ENCODE measurements around the gene OR7G2. TPM values are rescaled to one million over a fixed set of nuclear protein-coding genes. Genes with fewer than 3 reads are reported as not detected.

OR7G2 gene
- total and polyA plus RNA-seq, 9 of the 15 experiments (the other 6 are each of a cell fraction or from before 2014, with no cell fraction given), result 0.20 TPM; not detected in 8

- TF ChIP-seq RREB1 (CRISPR knock-in tag; IDR thresholded peaks at IDR 0.05) (no peak), HOXB6 (CRISPR knock-in tag; IDR thresholded peaks at IDR 0.05; ENCODE audit: borderline replicate concordance) (no peak), ZNF140 (CRISPR knock-in tag; IDR thresholded peaks at IDR 0.05) (no peak), EP400 (IDR thresholded peaks at IDR 0.05) (peak; percentile 24; the same call in 1 of the 2 replicates), CREM (IDR thresholded peaks at IDR 0.05; ENCODE audit: low read depth) (peak; percentile 67; the same call in 1 of the 2 replicates), ZNF318 (IDR thresholded peaks at IDR 0.05; ENCODE audit: borderline replicate concordance in 1 of 2, low read depth in 1 of 2) (no peak), SPI1 (IDR thresholded peaks at IDR 0.05; ENCODE audit: borderline replicate concordance, low read depth, low read length) (no peak), RB1 (IDR thresholded peaks at IDR 0.05; ENCODE audit: low read depth) (no peak), LARP7 (IDR thresholded peaks at IDR 0.05) (no peak), HDAC8 (tag; IDR thresholded peaks at IDR 0.05) (no peak), ZNF668 (CRISPR knock-in tag; IDR thresholded peaks at IDR 0.05) (no peak), HDAC6 (IDR thresholded peaks at IDR 0.05; ENCODE audit: low read depth, low read length) (no peak), PTTG1 (tag; IDR thresholded peaks at IDR 0.05; ENCODE audit: low read depth) (no peak), FOXJ2 (tag; IDR thresholded peaks at IDR 0.05) (no peak)
Observed at GRCh38 chr19:9075064-9075949, 32.0 kb downstream of the OR7G2 start (continued).

Data from K562 (cell line).